Measurements from ENCODE around the gene PCDHGA1. TPM values are rescaled to one million over a fixed set of nuclear protein-coding genes. Genes with fewer than 3 reads are reported as not detected.
A peak's percentile ranks its signal among the peaks of the same experiment; 100 is the strongest.
"Not testable (repeated sequence)": the region's sequence is repeated elsewhere in the genome, so short reads cannot be mapped to it uniquely, and the experiment has no call there.

The PCDHGA1 gene
- total and polyA plus RNA-seq, 4 donors = 0.91 to 1.6 (median 1.0) TPM; not detected in 1

- Histone ChIP-seq H3K9me3 (ENCODE audit: control insufficient read depth, low read length) (peaks cover 31% of the 10 kb centered on the region), H3K4me3 (ENCODE audit: low read length in 2 of 2) (no peak overlapping the region), H3K27me3 (ENCODE audit: control insufficient read depth in 1 of 2, insufficient read depth in 2 of 2, low read length in 1 of 2) (no peaks in the 10 kb centered on the region)
These were observed 54.4 kb downstream of the PCDHGA1 start for GRCh38 chr5:141384471-141385267.

GRCh38 chr5:141387557-141388311 is 57.4 kb downstream of the PCDHGA1 start, which contains the start of gene PCDHGB4:
Gene PCDHGB4, plus strand, starts transcription at chr5:141387698. Its CDS starts 187 bp downstream, at chr5:141387885.
- H3K27ac ChIP-seq (ENCODE audit: low read depth in 1 of 2, low read length in 2 of 2); H3K27me3 ChIP-seq (ENCODE audit: control insufficient read depth in 1 of 2, insufficient read depth in 2 of 2, low read length in 1 of 2); intact Hi-C loops (cut with DNase I); ATAC-seq (ENCODE audit: low FRiP score); H3K36me3 ChIP-seq (ENCODE audit: control insufficient read depth in 1 of 2, insufficient read depth in 2 of 2, low read length in 1 of 2); H3K4me3 ChIP-seq (ENCODE audit: low read length in 2 of 2); H3K4me1 ChIP-seq (ENCODE audit: control insufficient read depth in 1 of 2, insufficient read depth in 2 of 2, low read length in 2 of 2): not testable (repeated sequence)
- DNase-seq = peak in 1 of 2 donors; percentile 74
- peaks cover 36% of the 10 kb centered on the region for H3K9me3 ChIP-seq (ENCODE audit: control insufficient read depth, low read length)
- 7 to 12% methylated on average over 17 to 22 of the region's 40 CpGs for WGBS, 2 donors

More at GRCh38 chr5:141384471-141385267, 54.4 kb downstream of the PCDHGA1 start:
- ATAC-seq (ENCODE audit: low FRiP score) (no peak), DNase-seq (peak in 1 of 2 donors; percentile 56)
- intact Hi-C loops (cut with DNase I) = no loop called here
- Histone ChIP-seq H3K36me3 (ENCODE audit: control insufficient read depth in 1 of 2, insufficient read depth in 2 of 2, low read length in 1 of 2) (no peaks in the 10 kb centered on the region), H3K4me1 (ENCODE audit: control insufficient read depth in 1 of 2, insufficient read depth in 2 of 2, low read length in 2 of 2) (no peaks in the 10 kb centered on the region), H3K27ac (ENCODE audit: low read depth in 1 of 2, low read length in 2 of 2) (no peak overlapping the region)
- WGBS, 2 donors = 39 to 43% methylated on average over 43 of the region's 43 CpGs

GRCh38 chr5:141388661-141389060 is 58.3 kb downstream of the PCDHGA1 start:
- DNase-seq = no peak
- no peak overlapping the region for H3K4me3 ChIP-seq (ENCODE audit: low read length in 2 of 2)
- WGBS, 2 donors = 37 to 44% methylated on average over 10 of the region's 10 CpGs
- H3K36me3 ChIP-seq (ENCODE audit: control insufficient read depth in 1 of 2, insufficient read depth in 2 of 2, low read length in 1 of 2) = no peaks in the 10 kb centered on the region
- H3K9me3 ChIP-seq (ENCODE audit: control insufficient read depth, low read length) = peaks cover 36% of the 10 kb centered on the region
- H3K27me3 ChIP-seq (ENCODE audit: control insufficient read depth in 1 of 2, insufficient read depth in 2 of 2, low read length in 1 of 2) = no peaks in the 10 kb centered on the region
- ATAC-seq (ENCODE audit: low FRiP score) = no peak
- intact Hi-C loops (cut with DNase I) = no loop called here
- no peak overlapping the region for H3K27ac ChIP-seq (ENCODE audit: low read depth in 1 of 2, low read length in 2 of 2)
- H3K4me1 ChIP-seq (ENCODE audit: control insufficient read depth in 1 of 2, insufficient read depth in 2 of 2, low read length in 2 of 2) = no peaks in the 10 kb centered on the region

- no peak overlapping the region for H3K4me3 ChIP-seq (ENCODE audit: low read length in 2 of 2)
- H3K27ac ChIP-seq (ENCODE audit: low read depth in 1 of 2, low read length in 2 of 2) = no peak overlapping the region
- intact Hi-C loops (cut with DNase I) = no loop called here
- DNase-seq (peak in 1 of 2 donors; percentile 58), ATAC-seq (ENCODE audit: low FRiP score) (no peak)
- H3K36me3 ChIP-seq (ENCODE audit: control insufficient read depth in 1 of 2, insufficient read depth in 2 of 2, low read length in 1 of 2) = no peaks in the 10 kb centered on the region
- H3K27me3 ChIP-seq (ENCODE audit: control insufficient read depth in 1 of 2, insufficient read depth in 2 of 2, low read length in 1 of 2) = no peaks in the 10 kb centered on the region
- WGBS, 2 donors = 24 to 32% methylated on average over 77 of the region's 77 CpGs
- no peaks in the 10 kb centered on the region for H3K4me1 ChIP-seq (ENCODE audit: control insufficient read depth in 1 of 2, insufficient read depth in 2 of 2, low read length in 2 of 2)
- H3K9me3 ChIP-seq (ENCODE audit: control insufficient read depth, low read length) = peaks cover 37% of the 10 kb centered on the region
These were observed 59.1 kb downstream of the PCDHGA1 start for GRCh38 chr5:141389153-141390042.

- H3K36me3 ChIP-seq (ENCODE audit: control insufficient read depth in 1 of 2, insufficient read depth in 2 of 2, low read length in 1 of 2) = no peaks in the 10 kb centered on the region
- peak in 1 of 2 donors; percentile 67 for DNase-seq
- no peaks in the 10 kb centered on the region for H3K4me1 ChIP-seq (ENCODE audit: control insufficient read depth in 1 of 2, insufficient read depth in 2 of 2, low read length in 2 of 2)
- intact Hi-C loops (cut with DNase I) = no loop called here
- no peak within 1 kb of the TSS for H3K4me3 ChIP-seq (ENCODE audit: low read length in 2 of 2)
- 21 to 27% methylated on average over 38 of the region's 38 CpGs for WGBS, 2 donors
- ATAC-seq (ENCODE audit: low FRiP score) = no peak
- peaks cover 34% of the 10 kb centered on the region for H3K9me3 ChIP-seq (ENCODE audit: control insufficient read depth, low read length)
- H3K27ac ChIP-seq (ENCODE audit: low read depth in 1 of 2, low read length in 2 of 2) = no peak within 1 kb of the TSS
- H3K27me3 ChIP-seq (ENCODE audit: control insufficient read depth in 1 of 2, insufficient read depth in 2 of 2, low read length in 1 of 2) = no peaks in the 10 kb centered on the region
These were observed 62.3 kb downstream of the PCDHGA1 start, which contains the start of gene PCDHGA8 for GRCh38 chr5:141392429-141393198. Gene PCDHGA8, plus strand, starts transcription at chr5:141392633. Its CDS starts 181 bp downstream, at chr5:141392814.

- ATAC-seq (ENCODE audit: low FRiP score) (no peak), DNase-seq (no peak)
- no peak overlapping the region for H3K4me3 ChIP-seq (ENCODE audit: low read length in 2 of 2)
These were observed 63.0 kb downstream of the PCDHGA1 start for GRCh38 chr5:141393267-141393666.

GRCh38 chr5:141394401-141395187 is 64.3 kb downstream of the PCDHGA1 start:
- H3K27ac ChIP-seq (ENCODE audit: low read depth in 1 of 2, low read length in 2 of 2); H3K4me1 ChIP-seq (ENCODE audit: control insufficient read depth in 1 of 2, insufficient read depth in 2 of 2, low read length in 2 of 2); H3K27me3 ChIP-seq (ENCODE audit: control insufficient read depth in 1 of 2, insufficient read depth in 2 of 2, low read length in 1 of 2); H3K36me3 ChIP-seq (ENCODE audit: control insufficient read depth in 1 of 2, insufficient read depth in 2 of 2, low read length in 1 of 2); H3K4me3 ChIP-seq (ENCODE audit: low read length in 2 of 2); ATAC-seq (ENCODE audit: low FRiP score); intact Hi-C loops (cut with DNase I): not testable (repeated sequence)
- 27 to 32% methylated on average over 40 to 46 of the region's 53 CpGs for WGBS, 2 donors
- DNase-seq = peak in 1 of 2 donors; percentile 56
- H3K9me3 ChIP-seq (ENCODE audit: control insufficient read depth, low read length) = peaks cover 30% of the 10 kb centered on the region

More at GRCh38 chr5:141393267-141393666, 63.0 kb downstream of the PCDHGA1 start:
- H3K27ac ChIP-seq (ENCODE audit: low read depth in 1 of 2, low read length in 2 of 2) = no peak overlapping the region
- intact Hi-C loops (cut with DNase I) = no loop called here
- H3K9me3 ChIP-seq (ENCODE audit: control insufficient read depth, low read length) = peaks cover 34% of the 10 kb centered on the region
- H3K27me3 ChIP-seq (ENCODE audit: control insufficient read depth in 1 of 2, insufficient read depth in 2 of 2, low read length in 1 of 2) = no peaks in the 10 kb centered on the region
- H3K4me1 ChIP-seq (ENCODE audit: control insufficient read depth in 1 of 2, insufficient read depth in 2 of 2, low read length in 2 of 2) = no peaks in the 10 kb centered on the region
- WGBS, 2 donors = 33 to 35% methylated on average over 21 of the region's 21 CpGs
- no peaks in the 10 kb centered on the region for H3K36me3 ChIP-seq (ENCODE audit: control insufficient read depth in 1 of 2, insufficient read depth in 2 of 2, low read length in 1 of 2)

Measured in aorta (tissue), 5 donors.